HG03280 (cell line): ENCODE measurements around the gene APEX1.

Experiments
- ATAC-seq: cut with Tn5 transposase; IDR thresholded peaks from one replicate; pipeline ENCODE4 v1.9.1; 2021; ENCODE audit warnings: mild to moderate bottlenecking, moderate library complexity; ENCODE audit not compliant: unreplicated experiment

The APEX1 gene

DNA sequence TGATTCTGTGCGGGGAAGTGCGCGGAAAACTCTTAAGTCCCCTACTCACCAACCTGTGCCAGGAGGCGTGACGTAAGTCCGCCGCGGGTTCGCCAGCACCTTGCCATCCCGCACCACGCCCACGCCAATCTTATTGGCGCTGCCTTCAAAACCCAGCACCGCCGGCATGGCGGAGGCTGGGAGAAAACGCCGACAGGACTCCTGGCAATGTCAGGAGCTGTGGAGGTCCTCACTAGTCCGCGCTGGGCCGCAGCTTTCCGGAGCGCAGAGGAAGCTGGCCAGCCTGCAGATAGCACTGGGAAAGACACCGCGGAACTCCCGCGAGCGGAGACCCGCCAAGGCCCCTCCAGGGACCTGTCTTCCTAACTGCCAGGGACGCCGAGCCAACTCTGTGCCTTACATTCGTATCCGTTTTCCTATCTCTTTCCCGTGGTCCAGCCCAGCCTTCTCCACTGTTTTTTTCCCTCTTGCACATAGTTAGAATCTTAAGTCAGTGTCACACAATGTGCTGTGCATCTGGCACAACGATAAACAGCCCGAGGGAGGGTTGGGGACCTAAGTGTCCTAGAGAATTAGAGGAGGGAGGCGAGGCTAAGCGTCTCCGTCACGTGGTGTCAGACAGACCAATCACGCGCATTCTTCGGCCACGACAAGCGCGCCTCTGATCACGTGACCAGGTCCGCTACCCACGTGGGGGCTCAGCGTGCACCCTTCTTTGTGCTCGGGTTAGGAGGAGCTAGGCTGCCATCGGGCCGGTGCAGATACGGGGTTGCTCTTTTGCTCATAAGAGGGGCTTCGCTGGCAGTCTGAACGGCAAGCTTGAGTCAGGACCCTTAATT, at the start of gene APEX1, which contains the start of gene OSGEP:
TSS of gene APEX1 (plus strand) at position 711 of the 839 bp plus-strand sequence. CDS start 420 bp downstream, outside the sequence.
TSS of gene OSGEP (minus strand) at position 297 of the 839 bp plus-strand sequence. CDS start at position 168, 129 bp downstream.
- ATAC-seq = peak; percentile 89

DNA sequence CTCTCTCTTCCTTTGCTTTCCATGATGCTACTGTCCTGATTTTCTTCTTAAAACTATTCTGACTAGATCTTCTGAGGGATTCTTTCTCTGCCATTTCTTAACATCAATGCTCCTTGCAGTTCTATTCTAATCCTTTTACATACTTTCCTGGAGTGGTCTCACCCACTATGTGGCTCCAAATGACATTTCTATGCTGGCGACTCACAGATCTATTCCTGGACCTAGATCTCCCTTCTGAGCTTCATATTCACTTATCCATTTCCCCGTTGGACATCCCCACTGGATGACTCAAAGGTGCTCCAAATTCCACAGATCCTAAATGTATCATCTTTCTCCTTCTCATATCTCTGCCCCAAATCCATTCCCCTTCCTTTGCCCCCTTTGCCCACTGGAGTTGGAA, 45.8 kb upstream of the APEX1 start:
- no peak for ATAC-seq

DNA sequence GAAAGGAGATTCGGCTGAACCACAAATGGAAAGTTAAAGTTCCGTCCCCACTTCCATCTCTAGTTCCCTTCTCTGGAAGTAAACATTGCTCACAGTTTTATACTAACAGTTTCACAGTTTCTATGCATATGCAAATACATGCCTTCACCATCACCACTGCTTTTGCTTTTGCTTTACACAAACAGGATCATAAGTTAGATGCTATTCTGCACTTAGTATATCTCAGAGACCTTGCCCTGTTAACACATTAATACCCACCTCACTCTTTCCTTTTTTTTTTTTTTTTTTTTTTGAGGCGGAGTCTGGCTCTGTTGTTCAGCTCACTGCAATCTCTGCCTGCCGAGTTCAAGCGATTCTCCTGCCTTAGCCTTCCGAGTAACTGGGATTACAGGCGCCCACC, 42.6 kb upstream of the APEX1 start:
- ATAC-seq = peak; percentile 72

DNA sequence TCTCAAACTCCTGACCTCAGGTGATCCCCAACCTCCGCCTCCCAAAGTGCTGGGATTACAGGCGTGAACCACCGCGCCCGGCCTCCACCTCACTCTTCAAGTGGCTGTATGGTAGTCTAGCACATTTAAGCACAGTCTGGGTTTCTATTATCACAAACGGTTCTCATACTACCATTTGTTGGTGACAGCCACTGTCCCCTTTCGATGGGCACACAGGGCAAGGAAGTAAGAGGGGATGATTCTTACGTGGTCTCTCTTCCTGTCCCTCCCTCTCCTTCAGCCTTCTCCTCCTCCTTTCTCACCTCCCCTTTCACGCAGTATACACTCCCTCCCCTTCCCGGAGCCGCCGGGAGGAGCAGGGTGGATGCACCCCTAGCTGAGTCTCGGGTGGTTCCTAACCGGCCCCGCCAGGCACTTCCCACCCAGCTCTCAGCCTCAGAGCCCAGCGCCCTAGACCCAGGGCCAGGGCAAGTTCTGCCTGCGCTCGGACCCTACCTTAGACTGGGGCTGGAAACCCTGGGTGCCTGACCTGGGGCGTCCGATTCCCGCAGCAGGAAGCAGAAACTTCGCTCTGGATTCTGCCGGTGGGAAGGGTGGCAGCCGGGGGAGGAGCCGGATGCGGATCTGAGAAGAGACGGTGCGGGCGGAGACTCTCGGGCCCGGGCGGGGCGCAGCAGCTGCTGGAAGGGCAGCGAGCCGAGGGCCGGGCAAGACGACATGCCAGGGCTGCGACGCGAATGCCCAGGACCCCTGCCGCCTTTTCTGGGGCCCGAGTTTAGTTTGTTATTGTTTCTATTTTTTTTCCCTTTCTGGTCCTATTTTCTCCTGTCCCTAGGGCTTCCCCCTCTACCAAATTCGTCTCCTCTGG, 41.9 kb upstream of the APEX1 start, which contains the start of gene TEP1:
TSS of gene TEP1 (minus strand) at position 626 of the 868 bp plus-strand sequence. CDS start 5,062 bp downstream, outside the sequence.
- peak; percentile 73 for ATAC-seq

DNA sequence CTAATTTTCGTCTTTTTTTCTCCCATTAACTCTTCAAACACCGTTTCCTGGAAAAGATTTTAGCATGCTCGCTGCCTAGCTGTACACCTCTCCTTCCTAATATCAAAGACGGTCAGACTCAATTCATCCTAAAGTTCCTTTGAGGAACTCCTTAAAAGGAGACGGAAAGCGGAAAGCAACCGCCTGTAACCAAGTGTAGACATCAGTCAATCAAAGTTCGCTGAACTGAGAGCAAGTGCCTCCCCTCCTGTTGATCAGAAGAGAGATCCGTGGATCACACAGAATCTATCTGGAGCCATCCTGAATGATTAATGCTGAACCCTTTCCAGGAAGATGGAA, 41.3 kb upstream of the APEX1 start:
- ATAC-seq = no peak

DNA sequence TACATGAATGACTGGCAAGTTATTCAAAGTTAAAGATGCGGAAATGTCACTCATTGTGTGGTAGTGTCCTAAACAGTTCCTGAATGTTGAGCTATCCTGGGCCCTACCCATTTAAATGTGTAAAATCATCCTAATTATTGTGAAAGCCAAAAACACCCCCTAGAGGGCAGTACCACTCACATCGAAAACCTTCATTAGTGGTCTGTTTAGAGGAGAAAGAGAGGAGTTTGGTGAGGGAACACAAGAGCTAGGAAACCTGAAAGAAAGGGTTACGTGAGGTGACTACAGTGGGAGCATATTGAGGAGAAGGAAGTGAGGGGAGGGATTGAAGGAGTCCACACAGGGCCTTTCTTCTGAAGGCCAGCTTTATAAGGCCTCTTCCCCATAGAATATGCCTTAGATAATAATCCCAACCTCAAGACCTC, 39.2 kb upstream of the APEX1 start:
- ATAC-seq = peak; percentile 33

DNA sequence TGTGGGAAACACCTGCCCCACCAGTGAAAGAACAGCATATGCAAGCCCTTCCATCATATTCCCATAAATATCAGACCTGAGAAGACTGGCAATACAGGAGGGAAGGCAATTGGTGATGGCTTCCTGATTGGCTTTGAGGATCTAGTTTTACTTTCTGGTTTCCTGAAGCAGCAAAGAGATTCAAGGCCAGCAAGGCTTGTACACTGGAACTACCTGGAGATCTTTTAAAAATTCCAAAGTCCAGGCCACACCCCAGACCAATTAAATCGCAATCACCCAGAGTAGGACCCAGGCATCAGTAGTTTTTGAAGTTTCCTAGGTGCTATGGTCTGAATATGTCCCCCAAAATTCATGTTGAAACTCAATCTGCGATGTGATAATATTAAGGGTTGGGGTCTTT, 38.8 kb upstream of the APEX1 start:
- ATAC-seq = no peak

DNA sequence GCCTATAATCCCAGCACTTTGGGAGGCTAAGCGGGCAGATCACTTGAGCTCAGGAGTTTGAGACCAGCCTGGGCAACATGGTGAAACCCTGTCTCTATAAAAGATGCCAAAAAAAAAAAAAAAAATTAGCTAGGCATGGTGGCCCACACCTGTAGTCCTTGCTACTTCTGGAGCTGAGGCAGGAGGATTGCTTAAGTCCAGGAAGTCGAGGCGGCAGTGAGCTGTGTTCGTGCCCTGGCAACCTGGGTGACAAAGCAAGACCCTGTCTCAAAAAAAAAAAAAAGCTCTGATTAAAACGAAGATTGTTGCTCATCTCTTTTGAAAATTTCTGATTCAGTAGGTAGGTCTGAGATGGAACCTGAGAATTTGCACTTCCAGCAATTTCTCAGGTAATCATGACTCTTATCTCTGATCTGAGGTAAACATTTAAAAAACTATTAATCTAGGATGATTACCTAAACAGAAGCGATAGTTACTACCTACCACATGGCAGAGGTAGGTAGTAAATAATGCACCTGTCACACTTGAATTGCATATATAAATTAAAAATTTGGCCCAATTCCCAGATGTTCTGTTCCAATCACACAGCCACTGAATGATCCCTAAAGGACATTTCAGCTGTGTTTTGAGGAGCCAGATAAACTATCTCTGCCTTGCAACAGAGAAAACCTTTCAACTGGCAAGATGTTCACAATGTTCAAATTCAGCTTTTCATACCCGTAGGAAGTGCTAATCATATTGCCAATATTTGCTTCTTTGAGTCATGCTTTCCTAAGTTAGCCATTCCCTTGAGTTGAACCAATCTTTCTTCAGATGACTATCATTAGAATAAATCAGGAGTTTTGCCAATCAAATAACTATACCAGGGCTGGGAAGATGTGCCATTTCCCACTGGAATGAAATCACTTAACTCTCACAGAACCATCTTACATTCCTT, 37.5 kb upstream of the APEX1 start:
- no peak for ATAC-seq

DNA sequence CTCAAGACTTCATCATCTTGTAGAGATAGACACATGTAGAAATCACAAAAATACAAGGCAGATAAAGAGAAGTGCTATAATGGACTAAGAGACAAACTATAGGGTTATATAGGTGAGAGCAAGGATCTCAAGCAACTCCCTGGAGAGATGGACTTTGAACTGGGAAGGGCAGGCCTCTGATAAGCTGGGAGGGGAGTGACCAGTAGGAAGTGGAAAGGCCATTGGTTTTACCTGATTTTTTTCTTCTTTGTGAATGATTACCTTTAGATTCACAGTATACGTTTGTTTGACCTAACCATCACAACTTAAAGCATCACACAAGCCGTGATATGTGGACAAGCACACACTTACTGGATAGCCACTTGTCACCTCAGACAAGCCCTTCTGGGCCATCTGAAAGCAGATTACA, 36.5 kb upstream of the APEX1 start:
- no peak for ATAC-seq

DNA sequence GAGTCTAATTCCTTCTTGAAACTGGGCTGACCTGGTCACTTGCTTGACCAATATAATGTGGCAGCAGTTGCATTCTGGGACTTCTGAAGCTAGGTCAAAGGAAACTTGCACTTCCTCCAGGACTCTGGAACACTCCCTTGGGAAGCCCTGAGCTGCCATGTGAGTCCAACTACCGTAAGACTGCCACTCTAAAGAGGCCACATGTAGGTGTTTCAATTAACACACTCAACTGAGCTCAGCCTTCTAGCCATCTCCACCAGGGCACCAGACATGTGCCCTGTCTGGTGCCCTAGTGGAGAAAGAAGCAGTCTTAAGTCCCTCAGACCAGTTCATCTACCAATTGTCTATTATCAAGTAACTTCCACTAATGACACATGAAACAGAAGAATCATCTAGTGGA, 35.6 kb upstream of the APEX1 start:
- no peak for ATAC-seq

DNA sequence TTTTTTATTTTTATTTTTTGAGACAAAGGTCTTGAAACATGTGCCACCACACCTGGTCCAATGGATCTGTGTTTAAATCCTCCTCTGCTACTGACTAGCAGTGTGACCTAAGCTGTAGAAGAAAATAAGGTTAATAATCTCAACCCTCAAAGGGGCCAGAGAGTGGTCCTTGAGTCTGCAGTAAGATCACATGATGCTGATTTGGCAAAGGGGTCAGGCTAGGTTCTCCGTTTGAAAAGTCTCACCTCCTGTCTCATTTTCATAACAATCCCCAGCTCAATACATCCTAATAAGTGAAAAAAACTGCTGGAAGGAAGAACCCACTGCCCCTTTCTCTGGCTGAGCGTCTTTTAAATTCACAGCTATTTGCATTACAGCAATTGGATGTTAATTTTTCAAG, 33.8 kb upstream of the APEX1 start:
- ATAC-seq = no peak

DNA sequence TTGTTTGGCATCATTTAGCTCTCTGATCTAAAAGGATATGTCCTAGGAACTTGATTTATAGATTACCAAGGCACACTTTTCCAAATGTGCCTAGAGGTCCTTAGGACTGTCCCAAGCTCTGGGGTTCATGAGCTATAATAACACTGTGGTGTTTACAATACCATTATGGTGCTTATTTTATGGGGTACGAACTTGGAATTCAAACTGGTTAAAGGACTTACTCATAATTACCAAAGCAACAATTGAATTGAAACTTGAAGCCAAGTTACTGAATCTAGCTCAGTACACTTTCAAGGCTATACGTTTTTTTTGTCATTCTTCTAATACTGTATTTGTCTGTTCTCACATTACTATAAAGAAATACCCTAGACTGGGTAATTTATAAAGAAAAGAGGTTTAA, 32.1 kb upstream of the APEX1 start:
- no peak for ATAC-seq

DNA sequence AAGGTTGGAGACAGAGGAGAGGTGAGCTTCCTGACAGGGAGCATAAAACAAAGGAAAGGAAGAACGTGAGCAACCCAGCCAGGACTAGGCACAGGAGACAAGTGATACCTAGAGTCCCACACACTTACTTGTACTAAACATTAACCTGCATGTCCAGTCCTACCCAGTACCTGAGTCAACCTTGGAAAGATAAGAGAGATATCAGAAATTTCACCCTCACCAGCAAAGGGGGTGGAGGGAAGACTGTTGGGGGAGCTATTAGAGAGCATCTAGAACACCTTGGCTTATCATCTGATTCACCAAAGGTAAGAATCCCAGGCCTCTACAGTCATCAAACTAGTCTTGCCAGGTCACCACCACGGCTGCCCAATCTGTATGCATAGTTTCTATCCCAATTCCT, 30.2 kb upstream of the APEX1 start:
- no peak for ATAC-seq

DNA sequence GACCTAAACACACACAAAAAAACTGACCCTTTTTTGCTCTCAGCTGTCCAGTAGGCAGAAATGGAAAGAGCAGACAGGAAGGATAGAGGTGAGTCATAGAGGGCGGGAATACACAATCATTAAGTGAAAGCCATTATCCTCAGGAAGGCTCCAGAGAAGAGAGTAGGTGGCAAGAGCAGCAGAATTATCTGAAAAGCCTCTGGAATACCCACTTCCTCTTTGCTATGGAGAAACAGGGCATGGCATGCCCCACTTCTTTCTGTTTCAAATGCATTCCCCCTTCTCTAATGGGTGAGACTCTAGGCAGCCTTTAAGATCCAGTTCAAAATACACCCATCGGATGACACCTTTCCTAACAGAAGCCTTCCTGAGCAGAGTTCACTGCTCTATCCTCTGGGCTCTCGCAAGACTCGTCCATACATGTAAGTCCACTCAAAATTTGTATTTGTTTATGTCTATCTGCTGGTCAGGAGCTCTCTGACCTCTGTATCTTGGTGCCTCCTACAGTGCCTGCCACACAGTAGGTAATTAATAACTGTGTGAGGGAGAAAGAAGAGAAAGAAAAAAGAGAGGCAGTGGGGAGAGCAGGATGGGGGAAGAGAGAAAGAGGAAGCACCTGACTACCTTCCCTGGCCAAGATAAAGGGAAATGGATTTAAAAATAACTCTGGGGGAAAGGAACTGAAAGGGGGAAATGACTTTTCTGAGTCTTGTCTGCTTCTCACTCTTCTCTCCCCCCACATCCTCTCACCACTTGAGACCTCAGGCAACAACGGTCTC, 27.6 kb upstream of the APEX1 start:
- ATAC-seq = peak; percentile 56

DNA sequence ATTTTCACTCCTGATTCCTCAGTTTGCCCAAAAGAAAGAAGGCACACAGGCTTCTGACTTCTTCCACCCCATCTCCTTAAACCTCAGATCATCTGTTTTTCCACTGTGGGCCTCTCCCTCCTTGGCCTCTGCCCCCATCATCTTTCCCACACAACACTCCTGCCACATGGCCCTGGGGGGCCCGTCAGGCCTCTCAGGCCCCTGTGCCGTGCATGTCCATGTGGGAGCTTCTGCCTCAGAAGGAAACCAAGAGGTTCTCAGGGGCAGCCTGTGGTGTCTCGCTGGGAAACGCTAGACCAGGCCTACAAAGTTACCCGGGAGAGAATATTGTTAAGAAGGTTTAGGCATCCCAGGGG, 27.0 kb upstream of the APEX1 start:
- ATAC-seq = peak; percentile 24

DNA sequence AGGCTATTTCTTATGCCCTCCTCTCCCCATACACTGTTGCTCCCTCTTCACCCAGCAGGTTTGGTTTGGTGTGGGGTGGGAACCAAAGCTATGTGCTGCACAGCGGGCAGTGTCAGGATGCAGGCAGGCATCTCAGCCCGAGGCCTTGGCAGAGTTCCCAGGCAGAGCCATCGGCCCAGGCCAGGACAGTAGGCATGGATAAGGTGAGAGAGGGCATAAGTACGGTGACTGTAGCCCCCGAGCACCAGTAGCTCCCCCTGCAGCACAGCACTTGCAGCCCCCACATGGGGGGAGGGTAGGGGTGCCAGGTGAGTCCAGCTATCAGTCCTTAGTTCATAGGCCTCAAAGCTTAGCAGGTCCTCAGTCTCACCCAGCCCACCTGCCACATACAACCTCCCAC, 26.2 kb upstream of the APEX1 start:
- no peak for ATAC-seq

DNA sequence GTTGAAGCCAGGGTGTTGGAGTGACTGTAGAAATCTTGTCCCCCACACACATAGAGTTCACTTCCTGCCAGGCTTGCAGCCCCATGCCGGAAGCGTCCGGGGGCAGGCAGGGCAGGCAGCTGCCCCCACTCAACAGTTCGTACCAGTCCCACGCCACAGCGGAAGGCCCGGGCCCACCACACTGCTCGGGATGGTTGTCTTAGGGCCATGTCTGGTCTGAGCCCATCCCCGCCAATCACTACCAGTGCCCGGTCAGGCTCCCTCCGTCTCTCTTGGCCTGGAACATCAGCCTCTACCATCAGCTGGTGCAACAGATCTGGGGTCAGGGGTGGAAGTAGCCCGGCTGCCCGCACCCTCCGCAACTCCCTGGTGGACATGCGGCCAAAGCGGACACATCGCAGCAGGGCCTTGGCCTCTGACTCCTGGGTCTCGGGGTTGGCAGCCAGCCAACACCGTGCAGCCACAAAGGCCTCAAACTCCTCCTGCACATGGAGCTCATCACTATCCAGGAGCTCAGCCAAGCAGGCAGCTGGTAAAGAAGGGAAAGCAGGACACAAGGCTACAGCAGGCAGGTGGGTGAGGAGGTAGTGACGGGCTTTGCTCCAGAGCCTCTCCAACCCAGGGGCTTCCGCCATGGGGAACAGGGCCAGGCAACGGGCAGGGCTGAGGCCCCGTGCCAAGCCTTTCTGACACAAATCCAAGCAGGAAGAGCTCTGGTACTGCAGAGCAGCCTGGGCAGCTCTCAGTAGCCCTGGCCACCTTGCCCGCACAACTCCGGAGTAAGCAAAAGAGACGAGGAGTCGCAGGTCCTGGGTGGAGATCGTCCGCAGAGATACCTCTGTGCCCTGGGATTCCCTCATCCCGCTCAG, 25.0 kb upstream of the APEX1 start:
- ATAC-seq = no peak

DNA sequence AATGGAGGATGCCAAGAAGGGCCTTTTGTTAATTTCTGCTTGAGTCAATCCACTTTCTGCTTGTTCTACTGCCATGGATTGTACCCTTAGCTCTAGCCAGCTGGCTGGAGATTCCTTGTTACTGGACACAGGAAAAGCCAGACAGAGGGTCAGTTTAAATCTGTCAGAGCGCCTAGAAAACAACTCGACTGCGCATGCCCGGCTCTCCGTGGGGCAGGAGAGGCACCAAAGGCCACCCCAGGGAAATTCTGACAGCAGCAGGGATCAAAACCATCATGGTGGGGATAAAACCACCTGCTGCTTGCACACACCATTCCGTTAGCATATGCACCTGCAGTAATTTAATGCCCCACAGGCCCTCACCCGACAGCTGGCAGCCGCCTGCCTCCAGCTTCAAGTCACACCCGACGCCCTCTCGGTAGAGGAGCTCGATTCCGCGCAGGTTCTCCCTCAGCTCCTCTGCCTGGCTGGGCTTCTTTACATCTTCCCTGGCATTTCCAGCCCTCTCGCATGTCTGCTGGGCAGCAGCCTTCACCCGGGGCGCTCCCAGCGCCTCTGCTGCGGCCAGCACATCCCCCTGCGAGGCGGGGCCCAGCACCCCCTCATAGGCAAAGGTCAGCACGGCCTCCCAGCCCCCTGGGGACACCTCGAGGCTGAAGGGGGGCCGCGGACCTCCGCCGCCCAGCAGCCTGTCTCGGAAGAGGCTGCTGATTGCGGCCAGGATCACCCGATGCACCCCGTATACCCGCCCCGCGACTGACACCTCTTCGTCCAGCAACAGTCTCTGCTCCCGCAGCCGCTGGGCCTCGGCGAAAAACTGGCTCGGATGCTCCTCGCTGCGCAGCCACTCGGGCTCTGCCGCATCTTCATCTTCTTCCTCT, 20.1 kb upstream of the APEX1 start:
- no peak for ATAC-seq
